ENCODE data around the gene PANK3. TPM values are rescaled to one million over a fixed set of nuclear protein-coding genes. Genes with fewer than 3 reads are reported as not detected.

Gene PANK3
- total and polyA plus RNA-seq, 2 donors from 2014 or later = 7.7 to 36.9 TPM

DNA sequence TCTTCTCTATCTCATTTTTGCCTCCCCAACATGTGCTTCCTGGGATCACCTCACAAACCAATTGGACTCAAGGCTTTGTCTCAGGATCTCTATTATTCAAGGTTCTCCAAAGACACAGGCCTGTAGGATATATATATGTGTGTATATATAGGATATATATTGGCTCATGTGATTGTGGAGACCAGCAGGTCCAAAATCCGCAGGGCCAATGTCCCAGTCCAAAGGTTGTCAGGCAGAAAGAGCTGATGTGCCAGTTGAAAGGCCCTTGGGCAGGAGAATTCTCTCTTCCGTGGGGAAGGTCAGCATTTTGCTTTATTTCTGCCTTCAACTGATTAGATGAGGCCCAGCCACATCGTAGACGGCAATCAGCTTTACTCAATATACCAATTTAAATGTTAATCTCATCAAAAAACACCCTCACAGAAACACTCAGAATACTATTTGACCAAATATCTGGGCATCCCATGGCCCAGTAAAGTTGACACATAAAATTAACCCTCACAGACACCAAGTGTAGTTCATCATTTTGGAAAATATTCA is 51.3 kb downstream of the PANK3 start:
- H3K27me3 ChIP-seq (ENCODE audit: control insufficient read depth, insufficient read depth, low read length) = peaks cover 8% of the 10 kb centered on the region
- no peak overlapping the region for H3K4me3 ChIP-seq (ENCODE audit: low read length in 3 of 3)
- peaks cover 0 to 5% (median 0%) of the 10 kb centered on the region in 3 donors for H3K4me1 ChIP-seq (ENCODE audit: control insufficient read depth in 2 of 3, insufficient read depth in 2 of 3, low read depth in 1 of 3, low read length in 3 of 3)
- TF ChIP-seq, protein P1, sequence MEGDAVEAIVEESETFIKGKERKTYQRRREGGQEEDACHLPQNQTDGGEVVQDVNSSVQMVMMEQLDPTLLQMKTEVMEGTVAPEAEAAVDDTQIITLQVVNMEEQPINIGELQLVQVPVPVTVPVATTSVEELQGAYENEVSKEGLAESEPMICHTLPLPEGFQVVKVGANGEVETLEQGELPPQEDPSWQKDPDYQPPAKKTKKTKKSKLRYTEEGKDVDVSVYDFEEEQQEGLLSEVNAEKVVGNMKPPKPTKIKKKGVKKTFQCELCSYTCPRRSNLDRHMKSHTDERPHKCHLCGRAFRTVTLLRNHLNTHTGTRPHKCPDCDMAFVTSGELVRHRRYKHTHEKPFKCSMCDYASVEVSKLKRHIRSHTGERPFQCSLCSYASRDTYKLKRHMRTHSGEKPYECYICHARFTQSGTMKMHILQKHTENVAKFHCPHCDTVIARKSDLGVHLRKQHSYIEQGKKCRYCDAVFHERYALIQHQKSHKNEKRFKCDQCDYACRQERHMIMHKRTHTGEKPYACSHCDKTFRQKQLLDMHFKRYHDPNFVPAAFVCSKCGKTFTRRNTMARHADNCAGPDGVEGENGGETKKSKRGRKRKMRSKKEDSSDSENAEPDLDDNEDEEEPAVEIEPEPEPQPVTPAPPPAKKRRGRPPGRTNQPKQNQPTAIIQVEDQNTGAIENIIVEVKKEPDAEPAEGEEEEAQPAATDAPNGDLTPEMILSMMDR (IDR thresholded peaks at IDR 0.05; ENCODE audit: borderline replicate concordance, extremely low read depth, insufficient read depth) = no peak
- intact Hi-C loops (cut with DNase I) = no loop called here
- DNase-seq = no peak
- no peak for FAIRE-seq
- no peaks in the 10 kb centered on the region for H3K9me3 ChIP-seq (ENCODE audit: control insufficient read depth in 2 of 3, insufficient read depth in 1 of 3, low read length in 3 of 3)
- no peak overlapping the region for H3K27ac ChIP-seq (ENCODE audit: low read depth in 2 of 2, low read length in 2 of 2)
- no peaks in the 10 kb centered on the region for H3K36me3 ChIP-seq (ENCODE audit: control insufficient read depth in 2 of 3, insufficient read depth in 3 of 3, low read length in 3 of 3)
- H3K9ac ChIP-seq (ENCODE audit: low read length in 3 of 3) = no peak overlapping the region

DNA sequence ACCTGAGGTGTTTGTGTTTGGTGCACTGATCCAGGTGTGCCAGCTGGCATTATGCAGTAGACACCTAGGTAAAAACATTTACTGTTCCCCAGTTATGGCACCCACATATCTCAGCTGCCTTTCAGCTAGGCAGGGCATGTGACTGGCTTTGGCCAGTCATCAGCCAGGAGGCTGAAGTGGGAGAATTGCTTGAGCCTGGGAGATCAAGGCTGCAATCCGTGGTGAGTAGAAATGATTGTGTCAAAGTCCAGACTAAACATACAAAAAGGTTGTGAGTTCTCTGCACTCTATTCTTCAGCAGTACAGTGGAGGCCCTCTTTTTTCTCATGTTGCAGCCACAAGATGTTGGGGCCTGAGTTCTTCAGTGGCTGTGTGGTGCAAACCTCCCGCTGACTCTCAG is 53.3 kb downstream of the PANK3 start:
- Histone ChIP-seq H3K27ac (ENCODE audit: low read depth in 2 of 2, low read length in 2 of 2) (no peak overlapping the region), H3K4me1 (ENCODE audit: control insufficient read depth in 2 of 3, insufficient read depth in 2 of 3, low read depth in 1 of 3, low read length in 3 of 3) (peaks cover 0 to 5% (median 0%) of the 10 kb centered on the region in 3 donors), H3K9me3 (ENCODE audit: control insufficient read depth in 2 of 3, insufficient read depth in 1 of 3, low read length in 3 of 3) (no peaks in the 10 kb centered on the region), H3K9ac (ENCODE audit: low read length in 3 of 3) (no peak overlapping the region), H3K27me3 (ENCODE audit: control insufficient read depth, insufficient read depth, low read length) (peaks cover 8% of the 10 kb centered on the region), H3K4me3 (ENCODE audit: low read length in 3 of 3) (no peak overlapping the region), H3K36me3 (ENCODE audit: control insufficient read depth in 2 of 3, insufficient read depth in 3 of 3, low read length in 3 of 3) (peaks cover 0 to 2% (median 0%) of the 10 kb centered on the region in 3 donors)
- DNase-seq = no peak
- intact Hi-C loops (cut with DNase I) = no loop called here
- TF ChIP-seq, protein P1 (IDR thresholded peaks at IDR 0.05; ENCODE audit: borderline replicate concordance, extremely low read depth, insufficient read depth) = no peak
- no peak for FAIRE-seq

DNA sequence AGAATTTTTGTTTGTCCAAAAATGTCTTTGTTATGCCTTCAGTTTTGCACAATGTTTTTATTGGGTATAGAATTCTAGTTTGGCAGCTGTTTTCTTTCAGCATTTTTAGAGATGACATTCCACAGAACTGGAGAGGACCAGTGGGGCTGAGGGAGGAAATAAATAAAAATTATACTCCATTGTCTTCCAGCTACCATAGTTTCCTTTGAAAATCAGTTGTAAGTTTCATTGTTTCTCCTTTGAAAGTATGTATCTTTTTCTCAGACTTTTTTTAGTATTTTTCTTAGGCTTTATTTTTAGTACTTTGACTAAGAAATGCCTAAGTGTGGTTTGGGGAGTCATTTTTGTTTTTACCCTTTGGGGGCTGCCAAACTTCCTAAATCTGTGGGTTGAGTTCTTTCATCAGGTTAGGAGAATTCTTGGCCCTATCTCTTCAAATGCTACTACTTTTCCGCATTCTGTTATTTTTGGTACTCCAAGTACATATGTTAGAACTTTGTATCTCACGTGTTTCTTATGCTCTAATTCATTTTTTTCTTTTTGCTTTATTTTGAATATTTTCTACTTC is 65.2 kb downstream of the PANK3 start:
- Histone ChIP-seq H3K27ac (ENCODE audit: low read depth in 2 of 2, low read length in 2 of 2) (no peak overlapping the region), H3K27me3 (ENCODE audit: control insufficient read depth, insufficient read depth, low read length) (no peaks in the 10 kb centered on the region), H3K4me3 (ENCODE audit: low read length in 3 of 3) (no peak overlapping the region), H3K9ac (ENCODE audit: low read length in 3 of 3) (no peak overlapping the region), H3K9me3 (ENCODE audit: control insufficient read depth in 2 of 3, insufficient read depth in 1 of 3, low read length in 3 of 3) (peaks cover 0 to 5% (median 0%) of the 10 kb centered on the region in 3 donors), H3K4me1 (ENCODE audit: control insufficient read depth in 2 of 3, insufficient read depth in 2 of 3, low read depth in 1 of 3, low read length in 3 of 3) (no peaks in the 10 kb centered on the region), H3K36me3 (ENCODE audit: control insufficient read depth in 2 of 3, insufficient read depth in 3 of 3, low read length in 3 of 3) (peaks cover 14 to 46% (median 21%) of the 10 kb centered on the region in 3 donors)
- DNase-seq (peak in 2 of 5 donors; percentile 3 to 6), FAIRE-seq (no peak)
- intact Hi-C loops (cut with DNase I) = no loop called here
- TF ChIP-seq, protein P1 (IDR thresholded peaks at IDR 0.05; ENCODE audit: borderline replicate concordance, extremely low read depth, insufficient read depth) = no peak
